SW 1271 (cell line): ENCODE results near the gene SMARCC2.
A peak's percentile ranks its signal among the peaks of the same experiment; 100 is the strongest.

Experiments used
- DNase-seq, 2 experiments: peaks; one replicate each; lab custom pipeline; 2025; lab: John Stamatoyannopoulos, UW

The SMARCC2 gene

GRCh38 chr12:56121204-56121870, 67.9 kb downstream of the SMARCC2 start:
- no peak for DNase-seq

- DNase-seq = no peak
Observed at GRCh38 chr12:56120158-56120846, 69.0 kb downstream of the SMARCC2 start.

DNA sequence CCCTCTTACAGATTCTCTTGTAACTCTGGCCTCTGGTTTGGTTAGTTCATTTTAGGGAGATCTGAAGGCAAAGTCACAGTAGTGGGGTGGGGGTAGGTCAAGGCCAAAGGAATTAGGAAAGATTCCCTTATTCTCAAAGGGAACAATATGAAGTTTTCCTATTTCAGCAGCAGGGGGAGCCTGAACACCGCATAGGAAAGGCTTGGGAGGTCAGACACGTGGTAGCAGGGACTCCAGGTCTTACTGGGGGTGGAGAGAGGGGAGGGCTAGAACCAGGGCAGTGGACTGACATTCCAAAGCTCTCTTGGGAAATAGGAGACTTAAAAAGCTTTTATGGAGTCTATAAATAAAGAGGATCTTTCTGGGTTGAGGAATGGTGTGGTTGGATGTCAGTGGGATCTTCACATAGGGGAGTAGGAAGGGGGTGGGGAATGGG, 69.9 kb downstream of the SMARCC2 start:
- DNase-seq = peak; percentile 70 to 88

DNA sequence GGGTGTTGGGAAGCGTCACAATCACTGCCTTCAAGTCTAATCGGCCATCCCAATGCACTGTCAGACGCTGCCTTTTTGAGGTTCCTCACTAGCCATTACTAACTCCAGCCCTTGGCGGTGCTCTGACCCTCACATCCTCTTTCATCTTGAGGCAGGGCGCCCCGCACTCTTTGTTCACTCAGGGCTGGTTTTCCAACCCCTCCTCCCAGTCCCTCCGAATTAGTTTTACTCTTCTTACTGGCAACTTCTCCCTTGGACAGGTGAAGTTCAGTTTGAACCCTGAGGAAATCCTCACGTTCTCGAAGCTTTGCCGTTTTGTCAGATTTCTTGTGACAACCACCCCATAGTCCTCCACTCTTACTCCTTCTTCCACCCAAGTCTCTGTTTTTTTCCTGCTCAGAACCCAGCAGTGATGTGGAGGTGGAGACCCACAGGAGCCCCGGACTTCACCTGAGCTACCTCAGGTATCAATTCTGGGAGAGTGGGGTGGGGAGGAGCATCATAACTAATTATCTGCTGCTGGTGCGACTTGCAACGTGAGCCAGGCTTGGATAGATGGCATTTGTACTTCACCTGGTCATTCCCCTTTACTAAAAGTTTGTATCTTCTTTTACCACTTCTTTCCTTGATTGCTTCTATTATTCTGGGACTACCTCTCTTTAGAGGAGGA, 70.5 kb downstream of the SMARCC2 start:
- no peak for DNase-seq

DNA sequence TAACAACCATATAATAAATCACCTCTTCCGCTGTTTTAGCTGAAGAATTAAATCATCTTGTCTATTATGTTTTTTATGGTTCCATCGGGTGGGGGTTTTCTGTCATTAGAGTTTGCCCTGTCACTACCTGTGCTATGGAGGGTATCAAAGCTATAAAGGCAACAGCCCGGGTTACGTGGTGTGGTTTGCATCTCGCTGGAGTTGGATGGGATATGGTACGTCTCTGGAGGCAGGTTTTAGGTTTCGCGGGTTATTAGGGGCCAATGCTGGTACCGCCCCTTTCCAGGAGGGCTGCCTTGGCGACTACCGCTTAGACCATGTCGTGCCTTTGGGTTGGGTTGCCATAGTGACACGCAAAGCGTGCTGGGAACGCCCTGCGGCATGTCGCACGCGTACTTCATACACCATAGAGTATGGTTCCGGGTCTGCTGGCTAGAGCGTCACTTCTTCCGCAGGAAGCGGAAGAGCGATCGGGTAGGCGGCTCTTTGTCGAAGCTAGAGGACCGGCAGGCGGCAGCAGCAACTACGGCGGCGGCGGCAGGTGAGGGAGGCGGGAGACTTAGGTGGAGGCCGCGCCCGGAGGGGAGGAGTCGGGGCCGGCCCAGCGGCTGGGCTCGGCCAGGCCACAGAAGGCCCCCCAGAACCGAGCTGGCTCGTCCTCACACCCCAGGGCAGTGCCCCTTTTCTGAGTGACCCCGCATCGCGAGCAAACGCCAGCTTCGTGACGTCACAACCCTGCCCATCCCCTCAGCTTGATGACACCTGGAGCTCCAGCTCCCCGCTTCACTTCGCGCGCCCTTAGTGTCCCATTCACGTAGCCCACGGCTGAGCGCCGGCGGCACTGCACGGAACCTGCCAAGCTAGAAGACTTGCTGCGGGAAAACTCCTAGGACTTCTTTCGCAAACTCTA, 71.2 kb downstream of the SMARCC2 start, which contains the start of gene ZC3H10:
TSS of gene ZC3H10 (plus strand) at position 489 of the 910 bp plus-strand sequence. CDS start 2,297 bp downstream, outside the sequence.
- peak; percentile 98 to 99 for DNase-seq

DNA sequence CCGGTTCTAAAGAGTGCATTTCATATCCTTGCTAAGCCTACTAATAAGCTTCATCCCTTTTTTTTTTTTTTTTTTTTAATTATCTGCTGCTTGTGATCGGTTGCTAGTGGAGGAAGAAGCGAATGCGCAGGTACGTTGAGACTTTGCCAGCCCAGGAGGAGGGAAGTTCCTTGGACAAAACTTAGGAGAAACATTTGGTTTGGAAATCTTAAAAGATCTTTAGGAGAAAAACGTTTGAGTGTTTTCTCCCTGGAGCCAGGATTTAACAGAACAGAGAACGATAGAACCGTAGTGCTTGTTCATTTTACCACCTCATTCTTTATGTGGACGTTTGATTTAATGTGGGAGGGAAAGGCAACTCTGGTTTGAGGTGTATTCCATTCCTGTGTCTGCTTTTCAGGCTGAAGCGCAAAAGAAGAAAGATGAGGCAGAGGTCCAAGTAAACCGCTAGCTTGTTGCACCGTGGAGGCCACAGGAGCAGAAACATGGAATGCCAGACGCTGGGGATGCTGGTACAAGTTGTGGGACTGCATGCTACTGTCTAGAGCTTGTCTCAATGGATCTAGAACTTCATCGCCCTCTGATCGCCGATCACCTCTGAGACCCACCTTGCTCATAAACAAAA, 72.1 kb downstream of the SMARCC2 start:
- DNase-seq = peak in 1 of 2 experiments; percentile 28

DNA sequence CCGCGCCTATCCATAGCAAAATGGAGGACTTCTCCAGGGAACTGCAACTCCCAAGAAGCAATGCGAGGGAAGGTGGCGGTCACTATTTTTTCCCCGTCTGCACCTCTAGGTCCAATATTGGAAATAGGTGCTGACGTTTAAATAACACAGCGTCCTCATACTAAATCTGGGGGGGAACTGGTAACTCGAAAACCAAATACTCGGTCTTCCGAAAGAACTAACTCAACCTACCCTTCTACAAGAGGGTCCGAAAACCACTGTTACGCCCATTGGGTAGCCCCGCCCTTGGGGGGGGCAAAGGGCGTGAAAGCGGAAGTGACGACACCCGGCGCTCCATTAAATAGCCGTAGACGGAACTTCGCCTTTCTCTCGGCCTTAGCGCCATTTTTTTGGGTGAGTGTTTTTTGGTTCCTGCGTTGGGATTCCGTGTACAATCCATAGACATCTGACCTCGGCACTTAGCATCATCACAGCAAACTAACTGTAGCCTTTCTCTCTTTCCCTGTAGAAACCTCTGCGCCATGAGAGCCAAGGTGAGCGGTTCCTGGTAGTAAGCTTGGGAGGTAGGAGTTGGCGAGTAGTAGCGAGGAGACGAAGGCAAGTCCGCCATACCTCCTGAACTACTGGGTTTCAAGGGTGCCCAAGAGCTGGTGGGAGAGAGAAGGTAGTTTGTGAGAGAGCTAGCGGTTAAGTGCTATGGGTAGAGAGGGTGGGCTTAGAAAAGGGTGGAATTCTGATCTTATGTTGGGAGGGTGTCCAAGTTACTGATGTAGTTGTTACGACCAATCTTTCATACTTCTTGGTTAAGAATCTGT, 72.8 kb downstream of the SMARCC2 start, which contains the start of gene RPL41:
TSS of gene RPL41 (plus strand) at position 367 of the 815 bp plus-strand sequence.
- peak; percentile 80 to 96 for DNase-seq

GRCh38 chr12:56115329-56115728, 74.0 kb downstream of the SMARCC2 start:
- no peak for DNase-seq

GRCh38 chr12:56114084-56114483, 75.2 kb downstream of the SMARCC2 start:
- no peak for DNase-seq
